Colonic mucosa (tissue), 4 donors: ENCODE measurements around the gene LRRC72. TPM values are rescaled to one million over a fixed set of nuclear protein-coding genes. Genes with fewer than 3 reads are reported as not detected.
"Not testable (repeated sequence)": the region's sequence is repeated elsewhere in the genome, so short reads cannot be mapped to it uniquely, and the experiment has no call there.

ENCODE experiments used
- DNase-seq: peaks from one replicate; pipeline ENCODE4 v3.0.0-alpha.2; 2020
- H3K27ac ChIP-seq: fragments of 200-600 bp; one replicate; pipeline ENCODE4 v1.8.0; 2021
- H3K27me3 ChIP-seq: fragments of 200-600 bp; one replicate; pipeline ENCODE4 v1.8.0; 2021
- H3K36me3 ChIP-seq: fragments of 200-600 bp; one replicate; pipeline ENCODE4 v1.8.0; 2021
- H3K4me1 ChIP-seq: fragments of 200-600 bp; one replicate; pipeline ENCODE4 v1.8.0; 2021; ENCODE audit warnings: mild to moderate bottlenecking
- H3K4me3 ChIP-seq: fragments of 200-600 bp; one replicate; pipeline ENCODE4 v1.8.0; 2021
- H3K9ac ChIP-seq, 2 donors: one replicate each; pipeline ENCODE4 v1.7.0; 2013; ENCODE audit warnings: control low read depth in 2 of 2, low read depth in 2 of 2, low read length in 2 of 2
- H3K9me3 ChIP-seq: fragments of 200-600 bp; one replicate; pipeline ENCODE4 v1.8.0; 2021
- CTCF ChIP-seq: fragments of 200-600 bp; IDR thresholded peaks from one replicate; pipeline ENCODE4 v1.8.0; 2022; ENCODE audit warnings: antibody characterized with exemption, mild to moderate bottlenecking
- intact Hi-C: fragments of 100-400 bp; cut with DNase I; formaldehyde crosslinking; loops from one replicate; pipeline ENCODE4 v1.14.1; 2022
- total RNA-seq, 2 donors: library from RNA; stranded (reverse); fragmentation: NEBNext Ultra II Directional in 1 of 2; extraction: Animal tissue kit (Norgen Biotek cat#: 25700) in 1 of 2; gene quantifications; one replicate each; pipeline ENCODE4 v1.2.1, GENCODE V29; 2021
- donor health status: healthy.
- donor health status: DM: no; HTN: no; CAD: no.
- donor health status: DM: no; HTN: no; CAD: no.

The LRRC72 gene
- total RNA-seq, 2 donors from 2014 or later = not detected

GRCh38 chr7:16529697-16530096 lies 3.1 kb downstream of the LRRC72 start:
- intact Hi-C loops = no loop called here
- Histone ChIP-seq H3K27ac (no peak overlapping the region), H3K27me3 (no peaks in the 10 kb centered on the region), H3K9me3 (no peaks in the 10 kb centered on the region), H3K9ac (no peak overlapping the region), H3K4me1 (no peaks in the 10 kb centered on the region), H3K36me3 (no peaks in the 10 kb centered on the region), H3K4me3 (no peak overlapping the region)
- no peak for DNase-seq
- no peak for TF ChIP-seq CTCF

- H3K27me3 ChIP-seq = no peaks in the 10 kb centered on the region
- intact Hi-C loops = no loop called here
- no peak for TF ChIP-seq CTCF
- no peak overlapping the region for H3K9ac ChIP-seq
- no peaks in the 10 kb centered on the region for H3K36me3 ChIP-seq
- no peak for DNase-seq
- H3K27ac ChIP-seq = no peak overlapping the region
- no peaks in the 10 kb centered on the region for H3K9me3 ChIP-seq
- H3K4me1 ChIP-seq = no peaks in the 10 kb centered on the region
- no peak overlapping the region for H3K4me3 ChIP-seq
Observed at GRCh38 chr7:16531707-16532106, 5.1 kb downstream of the LRRC72 start.

- no peak overlapping the region for H3K27ac ChIP-seq
- no peak overlapping the region for H3K9ac ChIP-seq
- no peaks in the 10 kb centered on the region for H3K9me3 ChIP-seq
- intact Hi-C loops = no loop called here
- no peaks in the 10 kb centered on the region for H3K36me3 ChIP-seq
- H3K4me3 ChIP-seq = no peak overlapping the region
- no peak for DNase-seq
- TF ChIP-seq CTCF = no peak
- no peaks in the 10 kb centered on the region for H3K27me3 ChIP-seq
- H3K4me1 ChIP-seq = no peaks in the 10 kb centered on the region
Observed at GRCh38 chr7:16532272-16532671, 5.6 kb downstream of the LRRC72 start.

- Histone ChIP-seq H3K27me3 (no peaks in the 10 kb centered on the region), H3K27ac (no peak overlapping the region), H3K9me3 (no peaks in the 10 kb centered on the region), H3K4me3 (no peak overlapping the region), H3K9ac (no peak overlapping the region), H3K4me1 (no peaks in the 10 kb centered on the region), H3K36me3 (no peaks in the 10 kb centered on the region)
- intact Hi-C loops = no loop called here
- DNase-seq = no peak
- TF ChIP-seq CTCF = no peak
Observed at GRCh38 chr7:16535500-16535899, 8.9 kb downstream of the LRRC72 start.

GRCh38 chr7:16540559-16540958 lies 13.9 kb downstream of the LRRC72 start:
- H3K36me3 ChIP-seq, intact Hi-C loops, H3K27ac ChIP-seq, H3K27me3 ChIP-seq, DNase-seq, H3K4me1 ChIP-seq, H3K4me3 ChIP-seq, H3K9me3 ChIP-seq, H3K9ac ChIP-seq: not testable (repeated sequence)

GRCh38 chr7:16542401-16542800 lies 15.8 kb downstream of the LRRC72 start:
- no peaks in the 10 kb centered on the region for H3K36me3 ChIP-seq
- no peaks in the 10 kb centered on the region for H3K4me1 ChIP-seq
- H3K9ac ChIP-seq = no peak overlapping the region
- TF ChIP-seq CTCF = no peak
- no peaks in the 10 kb centered on the region for H3K27me3 ChIP-seq
- no peaks in the 10 kb centered on the region for H3K9me3 ChIP-seq
- no peak for DNase-seq
- intact Hi-C loops = no loop called here
- no peak overlapping the region for H3K27ac ChIP-seq
- no peak overlapping the region for H3K4me3 ChIP-seq
